Suprapubic skin (tissue), 4 donors: ENCODE results near the gene RPH3AL.

Experiments
- EP300 ChIP-seq: sonication (generic); formaldehyde crosslinking; IDR thresholded peaks from one replicate; pipeline ENCODE4 v1.6.1; 2017; ENCODE audit warnings: antibody characterized with exemption
- POLR2A ChIP-seq, 2 donors: fragments of 450-650 bp; IDR thresholded peaks; one replicate each; pipeline ENCODE4 v1.6.1; 2017; ENCODE audit warnings: antibody characterized with exemption in 2 of 2, mild to moderate bottlenecking in 2 of 2, moderate library complexity in 2 of 2
- POLR2AphosphoS5 ChIP-seq, 3 donors: sonication (generic); formaldehyde crosslinking; IDR thresholded peaks; one replicate each; pipeline ENCODE4 v1.6.1; 2017; ENCODE audit warnings: antibody characterized with exemption in 3 of 3
- TF ChIP-seq, protein P1 (sequence below), 2 donors: fragments of 200-600 bp in 1 of 2; fragments of 450-650 bp in 1 of 2; sonication (generic) in 1 of 2; IDR thresholded peaks; one replicate each; pipeline ENCODE4 v1.5.1; 2016 to 2019; ENCODE audit warnings: antibody characterized with exemption in 2 of 2, mild to moderate bottlenecking in 1 of 2, moderate library complexity in 1 of 2

DNA sequence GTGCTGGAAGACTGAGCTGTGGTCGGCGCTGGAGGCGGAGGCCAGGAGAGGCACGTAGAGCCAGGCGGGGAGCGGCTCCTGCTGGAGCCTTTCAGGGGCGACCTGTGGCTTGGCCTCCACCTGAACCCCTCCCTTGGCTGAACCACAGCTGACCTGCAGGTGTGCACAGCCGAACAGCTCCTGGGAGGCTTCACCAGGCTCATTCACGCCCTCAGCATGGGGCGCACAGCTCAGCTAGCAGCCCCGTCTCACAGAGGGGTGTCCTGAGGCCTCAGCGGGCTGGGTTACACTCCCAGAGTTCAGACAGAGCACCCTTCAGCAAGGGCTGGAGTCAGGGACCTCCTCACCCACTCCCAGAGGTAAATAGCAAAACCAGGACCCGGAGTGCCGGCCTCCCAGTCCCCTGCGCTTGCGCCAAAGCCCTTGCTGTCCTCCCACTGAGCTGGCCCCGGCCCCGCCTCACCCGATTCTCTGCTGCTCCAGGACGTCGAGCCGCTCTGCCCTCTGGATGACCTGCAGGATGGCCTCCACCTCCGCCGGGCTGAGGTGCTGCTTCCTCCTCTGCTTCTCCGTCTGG, 31.7 kb downstream of the RPH3AL start:
- TF ChIP-seq, protein P1, sequence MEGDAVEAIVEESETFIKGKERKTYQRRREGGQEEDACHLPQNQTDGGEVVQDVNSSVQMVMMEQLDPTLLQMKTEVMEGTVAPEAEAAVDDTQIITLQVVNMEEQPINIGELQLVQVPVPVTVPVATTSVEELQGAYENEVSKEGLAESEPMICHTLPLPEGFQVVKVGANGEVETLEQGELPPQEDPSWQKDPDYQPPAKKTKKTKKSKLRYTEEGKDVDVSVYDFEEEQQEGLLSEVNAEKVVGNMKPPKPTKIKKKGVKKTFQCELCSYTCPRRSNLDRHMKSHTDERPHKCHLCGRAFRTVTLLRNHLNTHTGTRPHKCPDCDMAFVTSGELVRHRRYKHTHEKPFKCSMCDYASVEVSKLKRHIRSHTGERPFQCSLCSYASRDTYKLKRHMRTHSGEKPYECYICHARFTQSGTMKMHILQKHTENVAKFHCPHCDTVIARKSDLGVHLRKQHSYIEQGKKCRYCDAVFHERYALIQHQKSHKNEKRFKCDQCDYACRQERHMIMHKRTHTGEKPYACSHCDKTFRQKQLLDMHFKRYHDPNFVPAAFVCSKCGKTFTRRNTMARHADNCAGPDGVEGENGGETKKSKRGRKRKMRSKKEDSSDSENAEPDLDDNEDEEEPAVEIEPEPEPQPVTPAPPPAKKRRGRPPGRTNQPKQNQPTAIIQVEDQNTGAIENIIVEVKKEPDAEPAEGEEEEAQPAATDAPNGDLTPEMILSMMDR (IDR thresholded peaks at IDR 0.05), result no peak
- TF ChIP-seq POLR2A (IDR thresholded peaks at IDR 0.05) (no peak), POLR2AphosphoS5 (IDR thresholded peaks at IDR 0.05) (no peak), EP300 (no peak)
